Measurements from ENCODE around the gene THAP7. TPM values are rescaled to one million over a fixed set of nuclear protein-coding genes. Genes with fewer than 3 reads are reported as not detected.

THAP7 gene
- total and polyA plus RNA-seq, 2 of the 13 experiments (the other 11 are each of a cell fraction or from before 2014, with no cell fraction given), result 13.0 to 25.5 TPM

- peak; percentile 57; the same call in 1 of the 2 replicates for TF ChIP-seq ZNF580 (CRISPR knock-in tag; IDR thresholded peaks at IDR 0.05; ENCODE audit: borderline replicate concordance, low read depth)
- peak; percentile 58; the same call in 1 of the 2 replicates for TF ChIP-seq HBP1 (CRISPR knock-in tag; IDR thresholded peaks at IDR 0.05; ENCODE audit: low read depth)
- TF ChIP-seq ZNF264 (CRISPR knock-in tag; IDR thresholded peaks at IDR 0.05), result peak; percentile 95
- peak; percentile 69; the same call in 1 of the 2 replicates for TF ChIP-seq ZNF557 (CRISPR knock-in tag; IDR thresholded peaks at IDR 0.05)
- no peak for TF ChIP-seq ZNF260 (CRISPR knock-in tag; IDR thresholded peaks at IDR 0.05; ENCODE audit: borderline replicate concordance, low read depth)
- peak; percentile 88 for TF ChIP-seq ZNF160 (CRISPR knock-in tag; IDR thresholded peaks at IDR 0.05)
- peak; percentile 92; the same call in 1 of the 2 replicates for TF ChIP-seq SNAI1 (CRISPR knock-in tag; IDR thresholded peaks at IDR 0.05; ENCODE audit: borderline replicate concordance)
- peak; percentile 70 for TF ChIP-seq FOXA3 (CRISPR knock-in tag; IDR thresholded peaks at IDR 0.05)
- TF ChIP-seq KDM1A (CRISPR knock-in tag; IDR thresholded peaks at IDR 0.05), result no peak
- peak; percentile 81 for TF ChIP-seq MTF2 (CRISPR knock-in tag; IDR thresholded peaks at IDR 0.05; ENCODE audit: borderline replicate concordance)
- peak; percentile 87; the same call in 1 of the 2 replicates for TF ChIP-seq THAP9 (CRISPR knock-in tag; IDR thresholded peaks at IDR 0.05; ENCODE audit: borderline replicate concordance)
- TF ChIP-seq ZNF841 (CRISPR knock-in tag; IDR thresholded peaks at IDR 0.05; ENCODE audit: borderline replicate concordance), result no peak
- peak; percentile 87; the same call in 1 of the 2 replicates for TF ChIP-seq ZNF276 (CRISPR knock-in tag; IDR thresholded peaks at IDR 0.05; ENCODE audit: low read depth)
- TF ChIP-seq SRF (IDR thresholded peaks at IDR 0.05; ENCODE audit: low read depth, low read length), result no peak; the same call in 1 of the 2 replicates
- peak; percentile 81; the same call in 1 of the 2 replicates for TF ChIP-seq ZBTB38 (CRISPR knock-in tag; IDR thresholded peaks at IDR 0.05)
- peak; percentile 46; the same call in 1 of the 2 replicates for TF ChIP-seq ZBTB20 (CRISPR knock-in tag; IDR thresholded peaks at IDR 0.05; ENCODE audit: borderline replicate concordance, low read depth)
- peak; percentile 87 for TF ChIP-seq TEF (CRISPR knock-in tag; IDR thresholded peaks at IDR 0.05)
- TF ChIP-seq PHF5A (CRISPR knock-in tag; IDR thresholded peaks at IDR 0.05; ENCODE audit: low read depth, unreplicated experiment), result peak; percentile 90
- no peak for TF ChIP-seq ZNF10 (CRISPR knock-in tag; IDR thresholded peaks at IDR 0.05; ENCODE audit: borderline replicate concordance, low read depth)
Measured at GRCh38 chr22:20981787-20982562, 19.9 kb downstream of the THAP7 start, which contains the start of gene LZTR1 (continued).
